ENCODE data around the gene PCDH8.

DNA sequence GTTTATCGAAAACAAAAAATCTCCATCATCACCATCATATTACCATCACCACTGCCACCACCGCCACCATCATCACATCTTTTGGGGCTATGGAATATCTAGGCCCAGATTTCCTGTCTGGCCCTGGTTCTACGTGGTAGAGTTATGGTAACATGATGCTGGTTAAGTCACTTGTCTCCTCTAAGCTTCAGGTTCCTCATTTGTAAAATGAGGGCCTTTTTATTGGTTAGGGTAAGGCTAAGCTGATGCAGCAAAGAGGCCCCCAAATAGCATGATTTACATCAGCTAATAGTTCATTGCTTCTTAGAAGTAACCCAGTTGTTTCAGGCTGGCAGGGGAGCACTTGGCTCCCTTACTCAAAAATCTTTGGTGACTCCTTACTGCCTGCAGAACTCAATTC, 37.9 kb downstream of the PCDH8 start:
- TF ChIP-seq, protein P1, sequence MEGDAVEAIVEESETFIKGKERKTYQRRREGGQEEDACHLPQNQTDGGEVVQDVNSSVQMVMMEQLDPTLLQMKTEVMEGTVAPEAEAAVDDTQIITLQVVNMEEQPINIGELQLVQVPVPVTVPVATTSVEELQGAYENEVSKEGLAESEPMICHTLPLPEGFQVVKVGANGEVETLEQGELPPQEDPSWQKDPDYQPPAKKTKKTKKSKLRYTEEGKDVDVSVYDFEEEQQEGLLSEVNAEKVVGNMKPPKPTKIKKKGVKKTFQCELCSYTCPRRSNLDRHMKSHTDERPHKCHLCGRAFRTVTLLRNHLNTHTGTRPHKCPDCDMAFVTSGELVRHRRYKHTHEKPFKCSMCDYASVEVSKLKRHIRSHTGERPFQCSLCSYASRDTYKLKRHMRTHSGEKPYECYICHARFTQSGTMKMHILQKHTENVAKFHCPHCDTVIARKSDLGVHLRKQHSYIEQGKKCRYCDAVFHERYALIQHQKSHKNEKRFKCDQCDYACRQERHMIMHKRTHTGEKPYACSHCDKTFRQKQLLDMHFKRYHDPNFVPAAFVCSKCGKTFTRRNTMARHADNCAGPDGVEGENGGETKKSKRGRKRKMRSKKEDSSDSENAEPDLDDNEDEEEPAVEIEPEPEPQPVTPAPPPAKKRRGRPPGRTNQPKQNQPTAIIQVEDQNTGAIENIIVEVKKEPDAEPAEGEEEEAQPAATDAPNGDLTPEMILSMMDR (IDR thresholded peaks at IDR 0.05) = no peak
- no peak for TF ChIP-seq POLR2A (IDR thresholded peaks at IDR 0.05; ENCODE audit: low read depth)
- TF ChIP-seq EP300 (IDR thresholded peaks at IDR 0.05) = no peak

All from esophagus muscularis mucosa (tissue), 4 donors.